ENCODE measurements around the gene CRTAC1. TPM values are rescaled to one million over a fixed set of nuclear protein-coding genes. Genes with fewer than 3 reads are reported as not detected.

The CRTAC1 gene
- total RNA-seq, 2 experiments from 2014 or later, result not detected

DNA sequence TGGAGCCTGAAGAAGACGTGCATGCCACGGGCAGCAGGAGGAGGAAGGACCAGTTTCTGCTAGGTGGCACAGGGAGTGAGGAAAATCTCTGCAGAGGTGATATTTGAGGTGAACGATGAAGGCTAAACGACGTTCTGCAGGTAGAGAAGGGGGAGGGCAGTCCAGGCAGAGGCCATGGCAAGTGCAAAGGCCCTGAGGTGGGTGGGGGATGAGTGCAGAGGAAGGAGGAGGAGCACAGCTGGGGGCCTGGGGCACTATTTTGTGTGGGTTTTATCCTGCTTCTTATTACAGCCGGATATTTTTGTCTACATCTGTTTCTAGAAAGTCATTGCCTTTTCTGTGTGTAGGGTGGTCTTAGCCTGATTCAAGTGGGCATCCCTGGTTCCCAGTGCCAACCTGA is 123.2 kb downstream of the CRTAC1 start:
- CTCF ChIA-PET, result interaction anchor here (0.6 kb wide), 1 partner anchor 38 kb away, joined by 3 read pairs; no protein-coding TSS in a partner anchor
- no peaks in the 10 kb centered on the region for H3K36me3 Mint-ChIP-seq
- H3K27me3 Mint-ChIP-seq, result peaks cover 32% of the 10 kb centered on the region
- H3K4me3 Mint-ChIP-seq, result no peak overlapping the region
- DNase-seq (no peak), ATAC-seq (no peak)
- no peaks in the 10 kb centered on the region for H3K4me1 Mint-ChIP-seq
- H3K9me3 Mint-ChIP-seq (ENCODE audit: low read depth), result no peaks in the 10 kb centered on the region
- no peak overlapping the region for H3K27ac Mint-ChIP-seq

DNA sequence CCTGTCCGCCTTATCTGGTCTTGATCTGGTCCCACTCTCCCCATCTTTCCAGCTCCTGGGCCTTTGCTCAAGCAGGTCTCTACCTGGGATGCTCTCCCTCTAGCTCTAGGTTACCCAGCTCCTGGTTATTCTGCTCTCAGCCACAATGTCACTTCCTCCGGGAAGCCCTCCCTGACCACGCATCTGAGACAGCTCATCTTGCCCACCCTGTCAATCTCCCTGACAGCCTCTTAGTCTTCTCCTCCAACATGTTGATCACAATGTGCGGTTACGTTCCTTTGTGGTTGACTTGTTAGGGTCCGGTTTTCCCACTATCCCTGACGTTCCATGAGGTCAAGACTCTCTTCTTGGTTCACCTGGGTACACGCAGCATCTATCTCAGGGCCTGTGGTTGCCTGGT is 125.1 kb downstream of the CRTAC1 start:
- ATAC-seq (no peak), DNase-seq (no peak)
- CTCF ChIA-PET, result interaction anchor here (1.4 to 1.7 kb wide), 2 partner anchors 10 to 141 kb away, joined by 5 to 8 read pairs; no protein-coding TSS in a partner anchor
- Mint-ChIP-seq H3K36me3 (no peaks in the 10 kb centered on the region), H3K9me3 (ENCODE audit: low read depth) (no peaks in the 10 kb centered on the region), H3K4me1 (no peaks in the 10 kb centered on the region), H3K4me3 (no peak overlapping the region), H3K27me3 (peaks cover 23% of the 10 kb centered on the region), H3K27ac (no peak overlapping the region)

- Mint-ChIP-seq H3K27ac (no peak overlapping the region), H3K27me3 (peaks cover 19% of the 10 kb centered on the region), H3K4me3 (no peak overlapping the region), H3K4me1 (no peaks in the 10 kb centered on the region), H3K36me3 (no peaks in the 10 kb centered on the region), H3K9me3 (ENCODE audit: low read depth) (no peaks in the 10 kb centered on the region)
- DNase-seq (no peak), ATAC-seq (no peak)
- CTCF ChIA-PET, result interaction anchor here (1.4 to 2.0 kb wide), 3 partner anchors 10 to 141 kb away, joined by 5 to 13 read pairs (median 8); no protein-coding TSS in a partner anchor
Observed at GRCh38 chr10:97904576-97904975, 125.8 kb downstream of the CRTAC1 start.

DNA sequence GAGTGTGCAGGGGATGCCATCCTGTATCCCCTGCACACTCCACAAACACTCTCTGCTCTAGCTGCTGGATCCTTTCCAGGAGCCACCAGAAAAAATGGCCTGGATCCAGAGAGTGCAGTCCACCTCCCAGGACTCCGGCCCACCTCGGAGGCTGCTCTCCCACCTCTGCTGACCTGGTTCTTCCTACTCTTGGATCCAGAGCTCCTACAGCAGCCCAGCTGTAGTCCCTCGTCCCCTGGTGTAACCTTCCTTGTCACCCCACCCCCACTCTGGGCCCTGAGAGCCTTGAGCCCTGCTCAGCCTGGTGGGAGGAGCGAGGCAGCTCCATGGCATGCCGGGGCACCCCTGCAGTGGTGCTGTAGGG is 126.4 kb downstream of the CRTAC1 start:
- CTCF ChIA-PET, result interaction anchor here (2.0 kb wide), 1 partner anchor 11 kb away, joined by 13 read pairs; no protein-coding TSS in a partner anchor
- Mint-ChIP-seq H3K36me3 (no peaks in the 10 kb centered on the region), H3K9me3 (ENCODE audit: low read depth) (no peaks in the 10 kb centered on the region), H3K27ac (no peak overlapping the region), H3K4me1 (no peaks in the 10 kb centered on the region), H3K4me3 (no peak overlapping the region), H3K27me3 (peaks cover 17% of the 10 kb centered on the region)
- no peak for DNase-seq
- ATAC-seq, result no peak

- ATAC-seq (no peak), DNase-seq (no peak)
- Mint-ChIP-seq H3K27ac (no peak overlapping the region), H3K27me3 (peaks cover 16% of the 10 kb centered on the region), H3K36me3 (no peaks in the 10 kb centered on the region), H3K9me3 (ENCODE audit: low read depth) (no peaks in the 10 kb centered on the region), H3K4me1 (no peaks in the 10 kb centered on the region), H3K4me3 (no peak overlapping the region)
- CTCF ChIA-PET, result interaction anchor here (2.0 kb wide), 1 partner anchor 12 kb away, joined by 13 read pairs; no protein-coding TSS in a partner anchor
Observed at GRCh38 chr10:97903128-97904017, 127.0 kb downstream of the CRTAC1 start.

DNA sequence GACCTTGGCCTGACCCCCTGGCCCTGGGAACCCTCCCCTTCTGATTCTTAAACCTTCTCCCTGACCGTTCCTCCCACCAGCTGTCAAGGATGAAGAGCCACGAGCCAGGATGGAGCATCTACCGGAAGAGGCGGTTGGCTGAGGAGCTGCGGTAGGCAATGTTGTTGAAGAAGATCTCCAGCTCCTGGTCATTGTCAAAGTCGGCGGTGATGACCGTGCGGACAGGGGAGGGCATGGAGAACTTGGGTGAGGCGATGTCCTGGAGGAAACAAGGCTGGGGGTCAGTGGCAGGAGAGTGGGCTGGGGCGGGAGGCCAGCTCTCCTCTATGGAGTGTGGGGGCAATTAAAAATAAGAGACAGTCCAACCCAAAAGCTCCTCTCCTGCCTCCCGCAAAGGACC is 129.0 kb downstream of the CRTAC1 start:
- Mint-ChIP-seq H3K36me3 (no peaks in the 10 kb centered on the region), H3K27ac (no peak overlapping the region), H3K27me3 (peaks cover 13% of the 10 kb centered on the region), H3K9me3 (ENCODE audit: low read depth) (no peaks in the 10 kb centered on the region), H3K4me1 (no peaks in the 10 kb centered on the region), H3K4me3 (no peak overlapping the region)
- CTCF ChIA-PET, result interaction anchor here (1.5 kb wide), 1 partner anchor 200 kb away, joined by 5 read pairs; no protein-coding TSS in a partner anchor
- ATAC-seq, result no peak
- no peak for DNase-seq

GRCh38 chr10:97898429-97898828 is 132.0 kb downstream of the CRTAC1 start:
- CTCF ChIA-PET, result interaction anchor here (2.9 kb wide), 1 partner anchor 17 kb away, joined by 13 read pairs; no protein-coding TSS in a partner anchor
- H3K9me3 Mint-ChIP-seq (ENCODE audit: low read depth), result no peaks in the 10 kb centered on the region
- H3K27me3 Mint-ChIP-seq, result peaks cover 5% of the 10 kb centered on the region
- ATAC-seq (no peak), DNase-seq (no peak)
- no peaks in the 10 kb centered on the region for H3K4me1 Mint-ChIP-seq
- no peak overlapping the region for H3K4me3 Mint-ChIP-seq
- no peak overlapping the region for H3K27ac Mint-ChIP-seq
- H3K36me3 Mint-ChIP-seq, result no peaks in the 10 kb centered on the region

- H3K27me3 Mint-ChIP-seq, result peaks cover 13% of the 10 kb centered on the region
- ATAC-seq (no peak), DNase-seq (no peak)
- no peak overlapping the region for H3K4me3 Mint-ChIP-seq
- H3K36me3 Mint-ChIP-seq, result no peaks in the 10 kb centered on the region
- H3K4me1 Mint-ChIP-seq, result no peaks in the 10 kb centered on the region
- no peaks in the 10 kb centered on the region for H3K9me3 Mint-ChIP-seq (ENCODE audit: low read depth)
- no peak overlapping the region for H3K27ac Mint-ChIP-seq
- CTCF ChIA-PET, result interaction anchor here (1.1 to 2.9 kb wide), 2 partner anchors 18 to 28 kb away, joined by 3 to 13 read pairs; no protein-coding TSS in a partner anchor
Observed at GRCh38 chr10:97896756-97897358, 133.6 kb downstream of the CRTAC1 start.

- Mint-ChIP-seq H3K27ac (no peak overlapping the region), H3K27me3 (peaks cover 13% of the 10 kb centered on the region), H3K4me3 (no peak overlapping the region), H3K9me3 (ENCODE audit: low read depth) (no peaks in the 10 kb centered on the region), H3K4me1 (no peaks in the 10 kb centered on the region), H3K36me3 (no peaks in the 10 kb centered on the region)
- no peak for ATAC-seq
- CTCF ChIA-PET, result no interaction called here
- no peak for DNase-seq
Observed at GRCh38 chr10:97895915-97896314, 134.5 kb downstream of the CRTAC1 start.

GRCh38 chr10:97895084-97895483 is 135.3 kb downstream of the CRTAC1 start:
- no peak for DNase-seq
- H3K4me3 Mint-ChIP-seq, result no peak overlapping the region
- no peaks in the 10 kb centered on the region for H3K4me1 Mint-ChIP-seq
- no peaks in the 10 kb centered on the region for H3K36me3 Mint-ChIP-seq
- ATAC-seq, result no peak
- peaks cover 13% of the 10 kb centered on the region for H3K27me3 Mint-ChIP-seq
- H3K9me3 Mint-ChIP-seq (ENCODE audit: low read depth), result no peaks in the 10 kb centered on the region
- CTCF ChIA-PET, result no interaction called here
- H3K27ac Mint-ChIP-seq, result no peak overlapping the region

DNA sequence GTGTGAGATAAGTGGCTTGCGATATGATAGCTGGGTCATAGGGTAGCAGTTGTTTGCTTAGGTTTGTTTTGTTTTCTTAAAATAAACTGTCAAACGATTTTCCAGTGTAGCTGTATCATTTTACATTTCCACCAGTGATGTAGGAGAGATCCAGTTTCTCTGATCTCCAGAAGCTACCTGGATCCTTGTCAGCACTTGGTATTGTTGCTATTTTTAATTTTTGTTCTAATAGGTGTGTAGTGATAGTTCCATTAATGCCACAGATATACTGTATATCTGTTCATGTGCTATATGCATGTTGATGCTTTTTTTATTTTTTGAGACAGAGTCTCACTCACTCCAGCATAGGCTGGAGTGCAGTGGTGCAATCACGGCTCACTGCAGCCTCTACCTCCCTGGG is 136.3 kb downstream of the CRTAC1 start:
- no peaks in the 10 kb centered on the region for H3K9me3 Mint-ChIP-seq (ENCODE audit: low read depth)
- ATAC-seq, result no peak

GRCh38 chr10:97892939-97893338 is 137.5 kb downstream of the CRTAC1 start:
- DNase-seq (no peak), ATAC-seq (no peak)
- H3K36me3 Mint-ChIP-seq, result no peaks in the 10 kb centered on the region
- no peaks in the 10 kb centered on the region for H3K9me3 Mint-ChIP-seq (ENCODE audit: low read depth)
- no peak overlapping the region for H3K4me3 Mint-ChIP-seq
- no peaks in the 10 kb centered on the region for H3K4me1 Mint-ChIP-seq
- H3K27me3 Mint-ChIP-seq, result peaks cover 13% of the 10 kb centered on the region
- CTCF ChIA-PET, result interaction anchor here (1.0 kb wide), 1 partner anchor 149 kb away, joined by 3 read pairs; no protein-coding TSS in a partner anchor
- H3K27ac Mint-ChIP-seq, result no peak overlapping the region

More for the DNA sequence above, 136.3 kb downstream of the CRTAC1 start:
- CTCF ChIA-PET, result interaction anchor here (1.0 kb wide), 1 partner anchor 148 kb away, joined by 3 read pairs; no protein-coding TSS in a partner anchor
- DNase-seq, result no peak
- H3K4me3 Mint-ChIP-seq, result no peak overlapping the region
- no peaks in the 10 kb centered on the region for H3K36me3 Mint-ChIP-seq
- no peaks in the 10 kb centered on the region for H3K4me1 Mint-ChIP-seq
- no peak overlapping the region for H3K27ac Mint-ChIP-seq
- H3K27me3 Mint-ChIP-seq, result peaks cover 13% of the 10 kb centered on the region

DNA sequence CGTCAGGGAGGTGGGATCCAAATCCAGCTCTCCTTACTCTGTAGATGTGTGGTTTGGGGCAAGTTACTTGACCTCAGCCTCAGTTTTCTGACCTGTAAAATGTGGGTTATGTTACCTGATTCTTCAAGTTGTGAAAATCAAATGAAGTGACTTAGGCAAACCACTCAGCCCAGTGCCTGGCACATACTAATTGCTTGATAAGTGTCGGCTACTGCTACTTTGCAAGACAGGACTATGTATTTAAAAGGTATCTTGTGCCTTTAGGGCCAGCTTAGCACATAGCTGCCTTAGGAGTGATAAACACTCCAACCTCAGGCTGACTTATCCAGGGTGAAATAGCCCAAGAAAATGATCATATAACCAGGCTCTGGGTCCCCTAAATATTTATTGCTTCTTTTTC is 137.9 kb downstream of the CRTAC1 start:
- H3K36me3 Mint-ChIP-seq, result no peaks in the 10 kb centered on the region
- no peak overlapping the region for H3K27ac Mint-ChIP-seq
- CTCF ChIA-PET, result no interaction called here
- no peak overlapping the region for H3K4me3 Mint-ChIP-seq
- no peaks in the 10 kb centered on the region for H3K4me1 Mint-ChIP-seq
- no peak for DNase-seq
- H3K27me3 Mint-ChIP-seq, result peaks cover 13% of the 10 kb centered on the region
- no peak for ATAC-seq
- no peaks in the 10 kb centered on the region for H3K9me3 Mint-ChIP-seq (ENCODE audit: low read depth)

Data from activated CD8-positive, alpha-beta memory T cell treated with anti-CD3 and anti-CD28 coated beads, Interleukin-2, amount 10 ng/mL, durations not matched to agents 7 days and 5 days (primary cell).